GM12891 (cell line): ENCODE measurements around the gene CARD10.

Experiments used
- POLR2A ChIP-seq: IDR thresholded peaks from 2 replicates; pipeline ENCODE4 v1.6.1; 2011; ENCODE audit warnings: low read depth, low read length, control low read depth
- POU2F2 ChIP-seq: IDR thresholded peaks from 2 replicates; pipeline ENCODE4 v1.6.1; 2011; ENCODE audit warnings: low read depth, mild to moderate bottlenecking, control low read depth, low read length, moderate library complexity

GRCh38 chr22:37457093-37457893, 61.9 kb downstream of the CARD10 start:
- TF ChIP-seq POLR2A (no peak), POU2F2 (no peak)
